Heart right ventricle (tissue), 16 donors: ENCODE data around the gene NEDD4L. TPM values are rescaled to one million over a fixed set of nuclear protein-coding genes. Genes with fewer than 3 reads are reported as not detected.

ENCODE experiments used
- ATAC-seq, 8 donors: fragments of 200-7000 bp; cut with Tn5 transposase; one replicate each; pipeline ENCODE4 v1.9.1; 2020; ENCODE audit warnings: mild to moderate bottlenecking in 8 of 8, moderate library complexity in 8 of 8, moderate number of reproducible peaks in 1 of 8
- DNase-seq, 2 donors: peaks; one replicate each; pipeline ENCODE4 v3.0.0-alpha.2; 2020
- H3K27ac ChIP-seq, 10 donors: fragments of 200-600 bp; sonication (generic) in 2 of 10; one replicate each; pipeline versions ENCODE4 v1.5.0 to v1.8.0; 2020 to 2022; ENCODE audit warnings: mild to moderate bottlenecking in 3 of 10
- H3K27me3 ChIP-seq, 7 donors: fragments of 200-600 bp; one replicate each; pipeline ENCODE4 v1.8.0; 2021 to 2022; ENCODE audit warnings: mild to moderate bottlenecking in 2 of 7
- H3K36me3 ChIP-seq, 9 donors: fragments of 200-600 bp; sonication (generic) in 1 of 9; one replicate each; pipeline versions ENCODE4 v1.5.0 to v1.8.0; 2020 to 2022; ENCODE audit warnings: mild to moderate bottlenecking in 2 of 9
- H3K4me1 ChIP-seq, 9 donors: fragments of 200-600 bp; sonication (generic) in 1 of 9; one replicate each; pipeline versions ENCODE4 v1.5.0 to v1.8.0; 2020 to 2022; ENCODE audit warnings: mild to moderate bottlenecking in 4 of 9
- H3K4me3 ChIP-seq, 10 donors: fragments of 200-600 bp; sonication (generic) in 2 of 10; one replicate each; pipeline versions ENCODE4 v1.5.0 to v1.8.0; 2020 to 2022; ENCODE audit warnings: mild to moderate bottlenecking in 7 of 10, moderate library complexity in 2 of 10
- H3K9me3 ChIP-seq, 11 donors: fragments of 200-600 bp in 10 of 11; sonication (generic) in 2 of 11; one replicate each; pipeline versions ENCODE4 v1.5.0 to v1.8.0; 2013 to 2022; ENCODE audit warnings: mild to moderate bottlenecking in 2 of 11, control low read depth in 1 of 11, moderate library complexity in 1 of 11
- WGBS, 2 donors: extraction: QIAGEN DNeasy Blood & Tissue Kit; methylation state at CpG; one replicate each; pipeline ENCODE4 v1.1.7; 2013; ENCODE audit warnings: inconsistent platforms in 1 of 2; 5-methylcytosine and 5-hydroxymethylcytosine counted together
- intact Hi-C, 10 donors: fragments of 100-400 bp; cut with DNase I; formaldehyde crosslinking; loops; one replicate each; pipeline versions ENCODE4 v1.11.1 to v1.14.2; 2022
- polyA plus RNA-seq, 2 donors: library from polyadenylated mRNA; stranded (reverse); fragments of 200-250 nt; gene quantifications; one replicate each; pipeline ENCODE4 v1.2.3, GENCODE V29; 2013
- total RNA-seq, 10 donors: library from RNA; stranded (reverse); fragmentation: NEBNext Ultra II Directional in 3 of 10; extraction: Animal tissue kit (Norgen Biotek cat#: 25700) in 3 of 10; gene quantifications; one replicate each; pipeline versions ENCODE4 v1.2.1 to v1.2.4, GENCODE V29; 2021 to 2023
- TF ChIP-seq, protein P1 (sequence below), 9 donors: fragments of 200-600 bp; sonication (generic) in 2 of 9; IDR thresholded peaks; one replicate each; pipeline versions ENCODE4 v1.5.0 to v1.8.0; 2021 to 2022; ENCODE audit warnings: antibody characterized with exemption in 9 of 9, mild to moderate bottlenecking in 5 of 9, moderate library complexity in 1 of 9
- donor health status: Arrhythmogenic right ventricular cardiomyopathy.
- donor health status: ischemic (EF 13 %, LVEDD 7.1; RV severe dilation, severe dysfunction).
- donor health status: healthy with polysubstance abuse.
- donor health status: DM: no; HTN: yes; CAD: no.
- donor health status: DM: no; HTN: no; CAD: no.
- donor health status: ischemic (EF 25% LVEDD 6.9; RV normal size, moderate dysfunction).
- donor health status: ischemic (EF 25% LVEDD 5.7; RV mildly dilated, moderate dysfunction).
- donor health status: healthy.
- donor health status: DM: yes; HTN: yes; CAD: no.
- donor health status: Ischemic cardiomyopathy.
- donor health status: ischemic (EF 35%, LVEDD 5.7; RV mildly dilated, moderate dysfunction).
- donor health status: nonischemic (EF 11% LVEDD 7.7; RV severe dilation, severe dysfunction).
- donor health status: DM: yes; HTN: yes; CAD: no.
- donor health status: PGD.
- donor health status: ischemic (EF 29% LVEDD 5.4; RV normal size, mild dysfunction).
- donor health status: nonischemic (EF 23%, LVEDD 6.1; RV moderate dilation, normal function).

The NEDD4L gene
- total and polyA plus RNA-seq, 12 donors, result 9.6 to 67.1 (median 49.4) TPM

DNA sequence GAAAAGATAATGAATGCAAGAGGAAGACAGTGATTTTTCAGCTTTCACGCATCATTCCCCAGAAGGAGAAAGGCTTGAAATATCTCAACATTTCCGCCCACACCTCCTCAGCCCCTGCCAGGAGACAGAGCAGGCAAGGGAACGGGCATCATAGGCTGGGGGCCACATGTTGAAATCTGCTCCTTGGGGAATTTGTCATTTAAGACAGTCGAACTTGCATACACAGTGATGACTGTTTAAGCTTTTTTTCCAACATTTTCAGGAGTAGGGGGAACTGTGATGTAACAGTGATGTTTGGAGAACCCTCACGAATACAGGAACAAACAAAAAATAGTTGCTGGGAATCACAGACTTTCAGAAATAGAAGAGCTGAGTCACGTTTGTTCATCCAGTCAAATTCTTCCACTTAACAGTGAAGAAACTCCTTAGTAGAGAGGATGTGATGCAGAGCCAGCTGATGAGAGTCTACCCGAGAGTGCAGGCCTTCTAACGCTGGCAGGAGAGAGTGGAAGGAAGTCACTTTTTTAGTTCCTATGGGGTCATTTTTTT is 318.1 kb downstream of the NEDD4L start:
- DNase-seq (peak in 1 of 2 donors; percentile 19), ATAC-seq (peak; percentile 70 to 96 (median 84))
- Histone ChIP-seq H3K27me3 (no peaks in the 10 kb centered on the region), H3K36me3 (peaks cover 0 to 57% (median 10%) of the 10 kb centered on the region in 9 donors), H3K27ac (peak overlapping the region in 6 of 10 donors; percentile 17 to 74 (median 42)), H3K4me3 (peak overlapping the region in 2 of 10 donors; percentile 1 to 12), H3K4me1 (peaks cover 0 to 23% (median 3%) of the 10 kb centered on the region in 9 donors), H3K9me3 (no peaks in the 10 kb centered on the region)
- intact Hi-C loops, result no loop called here
- TF ChIP-seq, protein P1, sequence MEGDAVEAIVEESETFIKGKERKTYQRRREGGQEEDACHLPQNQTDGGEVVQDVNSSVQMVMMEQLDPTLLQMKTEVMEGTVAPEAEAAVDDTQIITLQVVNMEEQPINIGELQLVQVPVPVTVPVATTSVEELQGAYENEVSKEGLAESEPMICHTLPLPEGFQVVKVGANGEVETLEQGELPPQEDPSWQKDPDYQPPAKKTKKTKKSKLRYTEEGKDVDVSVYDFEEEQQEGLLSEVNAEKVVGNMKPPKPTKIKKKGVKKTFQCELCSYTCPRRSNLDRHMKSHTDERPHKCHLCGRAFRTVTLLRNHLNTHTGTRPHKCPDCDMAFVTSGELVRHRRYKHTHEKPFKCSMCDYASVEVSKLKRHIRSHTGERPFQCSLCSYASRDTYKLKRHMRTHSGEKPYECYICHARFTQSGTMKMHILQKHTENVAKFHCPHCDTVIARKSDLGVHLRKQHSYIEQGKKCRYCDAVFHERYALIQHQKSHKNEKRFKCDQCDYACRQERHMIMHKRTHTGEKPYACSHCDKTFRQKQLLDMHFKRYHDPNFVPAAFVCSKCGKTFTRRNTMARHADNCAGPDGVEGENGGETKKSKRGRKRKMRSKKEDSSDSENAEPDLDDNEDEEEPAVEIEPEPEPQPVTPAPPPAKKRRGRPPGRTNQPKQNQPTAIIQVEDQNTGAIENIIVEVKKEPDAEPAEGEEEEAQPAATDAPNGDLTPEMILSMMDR (IDR thresholded peaks at IDR 0.05), result no peak
- WGBS, 2 donors, result 38 to 49% methylated on average over 8 of the region's 8 CpGs

DNA sequence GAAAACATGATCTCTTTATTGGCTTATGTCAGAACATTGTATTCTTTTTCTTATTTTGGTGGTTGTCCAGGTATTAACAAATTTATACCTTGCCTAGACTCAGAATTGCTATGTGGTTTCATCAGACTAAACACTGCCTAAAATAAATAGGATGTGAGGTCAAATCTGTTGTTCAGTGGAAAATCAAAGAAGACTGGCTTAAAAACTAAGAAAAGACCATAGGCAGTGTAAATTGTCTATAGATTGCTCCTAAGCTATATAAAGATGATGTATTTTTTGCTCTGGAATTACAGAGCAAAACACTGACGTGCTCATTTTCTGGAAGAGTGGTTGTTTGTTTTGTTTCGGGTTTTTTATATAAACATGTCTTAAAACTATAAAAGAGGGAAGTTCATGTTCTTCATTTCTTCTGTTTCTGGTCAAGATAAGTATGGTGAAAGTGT is 318.8 kb downstream of the NEDD4L start:
- Histone ChIP-seq H3K9me3 (no peaks in the 10 kb centered on the region), H3K4me3 (no peak overlapping the region), H3K4me1 (peaks cover 0 to 23% (median 3%) of the 10 kb centered on the region in 9 donors), H3K27ac (peak overlapping the region in 5 of 10 donors; percentile 23 to 74 (median 44)), H3K36me3 (peaks cover 0 to 57% (median 12%) of the 10 kb centered on the region in 9 donors), H3K27me3 (no peaks in the 10 kb centered on the region)
- ATAC-seq, result no peak
- 94% methylated on average over 2 of the region's 2 CpGs for WGBS, 2 donors
- DNase-seq, result no peak
- intact Hi-C loops, result no loop called here
- TF ChIP-seq, protein P1 (IDR thresholded peaks at IDR 0.05), result no peak

DNA sequence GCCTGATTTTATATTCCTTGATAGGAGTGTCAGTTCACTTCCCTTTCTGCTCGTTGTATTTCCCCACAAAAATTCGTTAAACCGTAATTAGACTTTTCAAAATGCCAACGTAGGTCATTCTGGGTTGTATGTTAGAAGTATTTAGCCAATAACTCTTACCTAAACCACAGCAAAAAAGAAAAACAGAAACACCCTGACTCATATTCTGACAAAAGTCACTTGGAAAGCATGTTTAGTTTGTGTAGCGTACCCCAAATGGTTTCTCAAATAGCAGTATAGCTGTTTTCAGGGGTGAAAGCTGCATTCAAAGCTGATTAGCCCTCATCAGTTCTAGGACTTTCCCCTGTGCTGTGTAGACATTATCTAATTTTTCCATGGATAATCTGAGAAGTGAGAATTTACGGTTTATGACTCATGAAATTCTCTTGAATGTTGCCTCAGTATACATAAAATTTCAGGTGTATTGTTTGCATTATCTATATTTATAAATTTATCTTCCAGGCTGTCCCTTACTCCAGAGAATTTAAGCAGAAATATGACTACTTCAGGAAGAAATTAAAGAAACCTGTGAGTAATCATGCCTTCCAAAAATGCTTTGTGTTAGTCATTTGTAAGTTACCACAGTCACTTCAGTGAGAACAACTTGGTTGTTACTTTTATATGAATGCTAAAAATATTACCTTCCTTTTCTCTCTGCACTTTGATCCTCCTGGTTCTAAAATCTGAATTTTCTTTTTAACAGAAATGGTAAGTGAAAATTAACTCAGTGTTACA is 319.9 kb downstream of the NEDD4L start:
- 94 to 95% methylated on average over 6 of the region's 6 CpGs for WGBS, 2 donors
- no peaks in the 10 kb centered on the region for H3K27me3 ChIP-seq
- H3K36me3 ChIP-seq, result peaks cover 0 to 57% (median 11%) of the 10 kb centered on the region in 9 donors
- H3K4me3 ChIP-seq, result no peak overlapping the region
- H3K4me1 ChIP-seq, result peaks cover 0 to 23% (median 3%) of the 10 kb centered on the region in 9 donors
- DNase-seq, result no peak
- no peaks in the 10 kb centered on the region for H3K9me3 ChIP-seq
- no peak overlapping the region for H3K27ac ChIP-seq
- ATAC-seq, result no peak
- intact Hi-C loops, result no loop called here
- TF ChIP-seq, protein P1 (IDR thresholded peaks at IDR 0.05), result no peak

DNA sequence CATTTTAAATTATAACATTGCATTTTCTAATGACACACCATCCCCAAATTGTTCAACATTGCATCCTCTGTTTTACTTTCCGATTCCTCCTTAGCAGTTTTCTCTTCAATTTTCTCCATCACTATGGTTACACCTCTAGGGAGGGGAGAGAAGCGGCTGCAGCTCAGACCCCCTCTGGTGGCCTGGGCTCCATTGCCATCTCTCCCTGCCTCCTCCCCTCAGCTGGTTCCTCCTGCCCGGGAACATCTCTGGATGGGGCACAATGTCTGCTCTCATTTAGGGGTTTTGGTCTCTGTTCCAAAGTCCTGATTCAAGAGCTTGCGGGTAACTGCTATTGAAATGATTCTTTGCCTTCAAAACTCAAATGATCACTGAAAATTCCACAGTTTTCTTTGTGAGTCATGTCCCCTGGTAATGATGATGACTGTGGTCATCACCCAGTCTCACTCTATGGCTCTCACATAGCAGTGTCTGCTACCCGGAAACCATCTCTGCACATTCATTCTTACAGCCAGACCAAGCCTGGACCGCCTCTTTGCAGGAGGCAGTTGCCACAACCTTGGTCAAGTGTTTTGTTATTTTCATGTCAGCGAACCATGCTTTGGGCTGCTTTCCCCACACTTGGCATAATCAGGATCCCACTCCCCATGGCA is 321.0 kb downstream of the NEDD4L start:
- H3K27me3 ChIP-seq, result no peaks in the 10 kb centered on the region
- intact Hi-C loops, result no loop called here
- H3K9me3 ChIP-seq, result no peaks in the 10 kb centered on the region
- TF ChIP-seq, protein P1 (IDR thresholded peaks at IDR 0.05), result no peak
- peaks cover 0 to 22% (median 3%) of the 10 kb centered on the region in 9 donors for H3K4me1 ChIP-seq
- ATAC-seq, result no peak
- peaks cover 0 to 64% (median 11%) of the 10 kb centered on the region in 9 donors for H3K36me3 ChIP-seq
- 91 to 96% methylated on average over 7 of the region's 7 CpGs for WGBS, 2 donors
- DNase-seq, result no peak
- H3K4me3 ChIP-seq, result no peak overlapping the region
- no peak overlapping the region for H3K27ac ChIP-seq
